MCF 10A (cell line): Measurements from ENCODE around the gene ZWILCH. TPM values are rescaled to one million over a fixed set of nuclear protein-coding genes. Genes with fewer than 3 reads are reported as not detected.

Source experiments
- BruUV-seq: library from RNA; stranded (reverse); fragments of 400-500 nt; replicated peaks from 2 replicates; lab custom pipeline; 2021; lab: Mats Ljungman, UMichigan
- CTCF ChIA-PET: fragments of 300-600 bp; sonication (Branson Sonifier 250); formaldehyde crosslinking; extraction: SDS; loops from one replicate; lab custom pipeline; 2021; ENCODE audit warnings: antibody characterized with exemption, inconsistent platforms; lab: Yijun Ruan, JAX
- POLR2A ChIA-PET: fragments of 300-600, 350-650 bp; sonication (Branson Sonifier 250); formaldehyde crosslinking; extraction: SDS; loops from one replicate; lab custom pipeline; 2020; ENCODE audit warnings: antibody characterized with exemption, inconsistent platforms; lab: Yijun Ruan, JAX
- DNase-seq: peaks from one replicate; pipeline ENCODE4 v3.0.0-alpha.2; 2018; ENCODE audit not compliant: unreplicated experiment
- H3K27ac Mint-ChIP-seq: one replicate; pipeline ENCODE4 v1.8.0; 2022; ENCODE audit warnings: mild to moderate bottlenecking, low read depth, mixed read lengths; ENCODE audit not compliant: unreplicated experiment
- H3K27me3 Mint-ChIP-seq: one replicate; pipeline ENCODE4 v1.8.0; 2022; ENCODE audit warnings: mixed read lengths; ENCODE audit not compliant: insufficient read depth, unreplicated experiment
- H3K36me3 Mint-ChIP-seq: one replicate; pipeline ENCODE4 v1.8.0; 2022; ENCODE audit warnings: mild to moderate bottlenecking, moderate library complexity, mixed read lengths; ENCODE audit not compliant: insufficient read depth, unreplicated experiment
- H3K4me1 Mint-ChIP-seq: one replicate; pipeline ENCODE4 v1.8.0; 2022; ENCODE audit warnings: mixed read lengths; ENCODE audit not compliant: insufficient read depth, unreplicated experiment
- H3K4me3 Mint-ChIP-seq: one replicate; pipeline ENCODE4 v1.8.0; 2022; ENCODE audit warnings: mild to moderate bottlenecking, moderate library complexity, mixed read lengths; ENCODE audit not compliant: unreplicated experiment
- H3K9me3 Mint-ChIP-seq: one replicate; pipeline ENCODE4 v1.8.0; 2022; ENCODE audit warnings: mixed read lengths; ENCODE audit not compliant: unreplicated experiment
- CTCF ChIP-seq: fragments of 200-600 bp; IDR thresholded peaks from one replicate; pipeline ENCODE4 v1.8.0; 2022; ENCODE audit warnings: antibody characterized with exemption, mild to moderate bottlenecking; ENCODE audit not compliant: unreplicated experiment
- intact Hi-C: fragments of 100-400 bp; cut with micrococcal nuclease; formaldehyde crosslinking; loops from 2 replicates; pipeline ENCODE4 v1.14.1; 2022
- total RNA-seq: library from RNA; stranded (reverse); gene quantifications from 2 replicates; pipeline ENCODE4 v1.2.3, GENCODE V29; 2022

The ZWILCH gene
- total RNA-seq, 1 experiment from 2014 or later: 27.4 TPM

GRCh38 chr15:66535056-66535455 lies 29.9 kb downstream of the ZWILCH start:
- H3K36me3 Mint-ChIP-seq: peaks cover 39% of the 10 kb centered on the region
- H3K4me3 Mint-ChIP-seq: no peak overlapping the region
- H3K27me3 Mint-ChIP-seq: no peaks in the 10 kb centered on the region
- H3K4me1 Mint-ChIP-seq: no peaks in the 10 kb centered on the region
- no peak for DNase-seq
- CTCF ChIA-PET: interaction anchor here (0.6 kb wide), 1 partner anchor 317 kb away, joined by 3 read pairs; no protein-coding TSS in a partner anchor
- H3K9me3 Mint-ChIP-seq: no peaks in the 10 kb centered on the region
- POLR2A ChIA-PET: interaction anchor here (0.9 to 1.1 kb wide), 2 partner anchors 14 to 31 kb away, joined by 3 to 5 read pairs; no protein-coding TSS in a partner anchor
- intact Hi-C loops: no loop called here
- H3K27ac Mint-ChIP-seq: no peak overlapping the region
- no peak for TF ChIP-seq CTCF
- BruUV-seq: no TSS peak

GRCh38 chr15:66542896-66543295 lies 37.8 kb downstream of the ZWILCH start:
- no TSS peak for BruUV-seq
- no peak overlapping the region for H3K4me3 Mint-ChIP-seq
- H3K9me3 Mint-ChIP-seq: no peaks in the 10 kb centered on the region
- peaks cover 19% of the 10 kb centered on the region for H3K36me3 Mint-ChIP-seq
- no peaks in the 10 kb centered on the region for H3K4me1 Mint-ChIP-seq
- H3K27me3 Mint-ChIP-seq: no peaks in the 10 kb centered on the region
- no peak overlapping the region for H3K27ac Mint-ChIP-seq
- ChIA-PET POLR2A (no interaction called here), CTCF (interaction anchor here (0.6 to 1.4 kb wide), 3 partner anchors 13 to 249 kb away, joined by 3 read pairs; no protein-coding TSS in a partner anchor)
- no peak for TF ChIP-seq CTCF
- intact Hi-C loops: no loop called here
- DNase-seq: no peak

GRCh38 chr15:66545255-66545654 lies 40.1 kb downstream of the ZWILCH start:
- intact Hi-C loops: no loop called here
- DNase-seq: no peak
- H3K4me3 Mint-ChIP-seq: no peak overlapping the region
- CTCF ChIA-PET: no interaction called here
- no peaks in the 10 kb centered on the region for H3K27me3 Mint-ChIP-seq
- no TSS peak for BruUV-seq
- no peaks in the 10 kb centered on the region for H3K4me1 Mint-ChIP-seq
- H3K36me3 Mint-ChIP-seq: peaks cover 14% of the 10 kb centered on the region
- no peak for TF ChIP-seq CTCF
- H3K9me3 Mint-ChIP-seq: no peaks in the 10 kb centered on the region
- H3K27ac Mint-ChIP-seq: no peak overlapping the region
- POLR2A ChIA-PET: no interaction called here

GRCh38 chr15:66555685-66556084 lies 50.6 kb downstream of the ZWILCH start:
- Mint-ChIP-seq H3K4me3 (no peak overlapping the region), H3K4me1 (no peaks in the 10 kb centered on the region), H3K27me3 (no peaks in the 10 kb centered on the region), H3K36me3 (no peaks in the 10 kb centered on the region), H3K9me3 (no peaks in the 10 kb centered on the region), H3K27ac (no peak overlapping the region)
- ChIA-PET POLR2A (no interaction called here), CTCF (interaction anchor here (0.9 to 1.7 kb wide), 2 partner anchors 11 kb away, joined by 3 to 8 read pairs; no protein-coding TSS in a partner anchor)
- BruUV-seq: no TSS peak
- intact Hi-C loops: no loop called here
- DNase-seq: no peak
- TF ChIP-seq CTCF: no peak
